Retina (tissue), 1 donor: ENCODE results near the gene MCIDAS.

ENCODE experiments used
- DNase-seq: peaks from one replicate; pipeline ENCODE4 v3.0.0-alpha.2; 2016

Gene MCIDAS

GRCh38 chr5:55222092-55222984 lies 4.8 kb downstream of the MCIDAS start:
- peak; percentile 67 for DNase-seq

GRCh38 chr5:55220433-55221185 lies 6.5 kb downstream of the MCIDAS start:
- peak; percentile 87 for DNase-seq

GRCh38 chr5:55219770-55220169 lies 7.3 kb downstream of the MCIDAS start:
- DNase-seq, result no peak

- DNase-seq, result no peak
Observed at GRCh38 chr5:55218967-55219366, 8.1 kb downstream of the MCIDAS start.

- no peak for DNase-seq
Observed at GRCh38 chr5:55211184-55211874, 15.8 kb downstream of the MCIDAS start.

GRCh38 chr5:55205001-55205400 lies 22.1 kb downstream of the MCIDAS start:
- no peak for DNase-seq

GRCh38 chr5:55191165-55191564 lies 36.0 kb downstream of the MCIDAS start:
- DNase-seq, result no peak

- no peak for DNase-seq
Observed at GRCh38 chr5:55188656-55189540, 38.2 kb downstream of the MCIDAS start.

GRCh38 chr5:55187370-55187769 lies 39.7 kb downstream of the MCIDAS start:
- DNase-seq, result no peak

GRCh38 chr5:55180016-55180415 lies 47.1 kb downstream of the MCIDAS start:
- DNase-seq, result no peak

- DNase-seq, result no peak
Observed at GRCh38 chr5:55177078-55177477, 50.0 kb downstream of the MCIDAS start.

- DNase-seq, result peak; percentile 92
Observed at GRCh38 chr5:55176176-55176818, 50.8 kb downstream of the MCIDAS start.

GRCh38 chr5:55175781-55176175 lies 51.3 kb downstream of the MCIDAS start:
- no peak for DNase-seq

GRCh38 chr5:55173687-55174230 lies 53.4 kb downstream of the MCIDAS start:
- DNase-seq, result no peak

- DNase-seq, result peak; percentile 84
Observed at GRCh38 chr5:55172937-55173686, 54.0 kb downstream of the MCIDAS start, which contains the start of gene CDC20B. Gene CDC20B, minus strand, starts transcription at chr5:55173177. Its CDS starts 177 bp downstream, at chr5:55173000.

- peak; percentile 68 for DNase-seq
Observed at GRCh38 chr5:55172051-55172899, 54.8 kb downstream of the MCIDAS start.

- DNase-seq, result no peak
Observed at GRCh38 chr5:55171471-55171870, 55.6 kb downstream of the MCIDAS start.
